Adrenal gland (tissue), 5 donors: ENCODE results near the gene PDCD2.

Experiments used
- POLR2A ChIP-seq, 2 donors: fragments of 450-650 bp; IDR thresholded peaks; one replicate each; pipeline ENCODE4 v1.6.1; 2017; ENCODE audit warnings: antibody characterized with exemption in 2 of 2, mild to moderate bottlenecking in 2 of 2, moderate library complexity in 1 of 2
- TF ChIP-seq, protein P1 (sequence below), 6 experiments: fragments of 450-650 bp in 4 of 6; fragments of 200-600 bp in 2 of 6; sonication (generic) in 1 of 6; IDR thresholded peaks; 1 replicate in 5 of 6; 2 replicates in 1 of 6; pipeline versions ENCODE4 v1.5.1 to v1.8.0; 2016 to 2021; ENCODE audit warnings: antibody characterized with exemption in 6 of 6, mild to moderate bottlenecking in 2 of 6, moderate library complexity in 1 of 6
- donor health status: DM: no; HTN: no; CAD: no.

DNA sequence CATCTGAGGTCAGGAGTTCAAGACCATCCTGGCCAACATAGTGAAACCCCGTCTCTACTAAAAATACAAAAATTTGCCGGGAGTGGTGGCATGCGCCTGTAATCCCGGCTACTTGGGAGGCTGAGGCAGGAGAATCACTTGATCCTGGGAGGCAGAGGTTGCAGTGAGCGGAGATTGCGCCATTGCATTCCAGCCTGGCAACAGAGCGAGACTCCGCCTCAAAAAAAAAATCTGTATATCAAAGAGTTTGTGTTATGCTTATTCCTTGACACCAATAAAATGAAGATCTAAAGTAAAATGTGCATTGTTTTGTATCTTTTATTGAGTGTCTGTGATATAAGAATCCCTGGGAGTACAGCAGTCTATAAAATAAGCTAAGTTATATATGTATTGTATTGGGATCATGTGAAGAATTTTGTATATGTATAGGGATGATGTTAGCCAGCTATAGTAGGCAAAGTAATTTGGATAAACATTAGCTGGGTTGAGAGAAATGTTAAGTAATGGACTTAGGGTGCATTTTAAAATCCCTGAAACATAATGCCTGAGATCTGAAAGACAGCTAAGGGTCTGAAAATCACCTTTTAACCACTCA lies 19.4 kb downstream of the PDCD2 start:
- TF ChIP-seq, protein P1, sequence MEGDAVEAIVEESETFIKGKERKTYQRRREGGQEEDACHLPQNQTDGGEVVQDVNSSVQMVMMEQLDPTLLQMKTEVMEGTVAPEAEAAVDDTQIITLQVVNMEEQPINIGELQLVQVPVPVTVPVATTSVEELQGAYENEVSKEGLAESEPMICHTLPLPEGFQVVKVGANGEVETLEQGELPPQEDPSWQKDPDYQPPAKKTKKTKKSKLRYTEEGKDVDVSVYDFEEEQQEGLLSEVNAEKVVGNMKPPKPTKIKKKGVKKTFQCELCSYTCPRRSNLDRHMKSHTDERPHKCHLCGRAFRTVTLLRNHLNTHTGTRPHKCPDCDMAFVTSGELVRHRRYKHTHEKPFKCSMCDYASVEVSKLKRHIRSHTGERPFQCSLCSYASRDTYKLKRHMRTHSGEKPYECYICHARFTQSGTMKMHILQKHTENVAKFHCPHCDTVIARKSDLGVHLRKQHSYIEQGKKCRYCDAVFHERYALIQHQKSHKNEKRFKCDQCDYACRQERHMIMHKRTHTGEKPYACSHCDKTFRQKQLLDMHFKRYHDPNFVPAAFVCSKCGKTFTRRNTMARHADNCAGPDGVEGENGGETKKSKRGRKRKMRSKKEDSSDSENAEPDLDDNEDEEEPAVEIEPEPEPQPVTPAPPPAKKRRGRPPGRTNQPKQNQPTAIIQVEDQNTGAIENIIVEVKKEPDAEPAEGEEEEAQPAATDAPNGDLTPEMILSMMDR (IDR thresholded peaks at IDR 0.05), result no peak
- TF ChIP-seq POLR2A (IDR thresholded peaks at IDR 0.05), result no peak
